RKO (cell line): ENCODE measurements around the gene LANCL1.

ENCODE experiments used
- DNase-seq: peaks from one replicate; pipeline ENCODE4 v3.0.0-alpha.2; 2016; ENCODE audit warnings: low spot score

Gene LANCL1

DNA sequence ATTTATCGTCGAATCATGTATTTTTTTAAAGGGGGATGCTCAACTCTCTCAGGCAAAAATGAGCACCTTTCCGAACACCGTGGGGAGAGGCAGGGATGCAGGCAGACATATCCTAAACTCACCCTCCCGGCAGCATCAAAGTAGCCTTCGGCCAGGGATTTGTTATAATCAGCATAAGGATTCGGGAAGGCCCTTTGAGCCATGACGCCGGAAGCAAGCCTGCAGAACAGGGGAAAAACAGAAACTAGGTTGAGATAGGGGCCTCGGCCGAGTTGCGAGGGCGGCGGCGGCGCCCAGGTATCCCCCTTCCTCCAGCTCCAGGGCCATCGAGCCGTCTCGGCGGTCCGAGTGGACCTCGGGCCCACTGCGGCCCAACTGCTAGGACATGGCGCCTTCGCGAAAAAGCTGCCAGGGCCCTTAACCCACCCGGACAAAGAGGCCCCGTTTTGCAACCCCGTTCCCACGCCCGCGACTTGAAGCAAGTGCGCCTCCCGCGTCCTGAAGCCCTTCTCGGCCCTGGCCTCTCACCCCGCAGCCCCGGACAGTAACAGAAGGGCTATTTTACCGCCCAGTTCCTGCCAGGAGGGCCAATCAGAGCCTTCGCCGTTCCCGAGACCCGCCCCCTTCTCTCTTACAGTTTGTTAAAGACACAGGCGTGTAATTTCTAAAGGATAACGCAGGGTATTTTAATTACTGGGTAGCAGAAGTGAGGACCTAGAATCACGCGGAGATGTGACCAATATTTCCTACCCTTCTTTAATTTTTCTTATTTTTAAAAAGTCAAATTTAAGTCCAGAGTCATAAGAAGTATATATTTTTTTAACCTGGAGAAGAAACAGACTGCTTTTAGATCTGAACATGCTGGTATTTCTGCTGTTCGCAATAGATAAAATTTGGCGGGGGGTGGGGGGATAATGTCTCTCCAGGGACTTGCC, at the start of gene LANCL1:
Gene LANCL1 (minus strand): TSS at position 566 of the 935 bp plus-strand sequence. CDS start 363 bp downstream, at position 203.
- DNase-seq = peak; percentile 94

GRCh38 chr2:210524533-210524932, 48.0 kb upstream of the LANCL1 start:
- no peak for DNase-seq

DNA sequence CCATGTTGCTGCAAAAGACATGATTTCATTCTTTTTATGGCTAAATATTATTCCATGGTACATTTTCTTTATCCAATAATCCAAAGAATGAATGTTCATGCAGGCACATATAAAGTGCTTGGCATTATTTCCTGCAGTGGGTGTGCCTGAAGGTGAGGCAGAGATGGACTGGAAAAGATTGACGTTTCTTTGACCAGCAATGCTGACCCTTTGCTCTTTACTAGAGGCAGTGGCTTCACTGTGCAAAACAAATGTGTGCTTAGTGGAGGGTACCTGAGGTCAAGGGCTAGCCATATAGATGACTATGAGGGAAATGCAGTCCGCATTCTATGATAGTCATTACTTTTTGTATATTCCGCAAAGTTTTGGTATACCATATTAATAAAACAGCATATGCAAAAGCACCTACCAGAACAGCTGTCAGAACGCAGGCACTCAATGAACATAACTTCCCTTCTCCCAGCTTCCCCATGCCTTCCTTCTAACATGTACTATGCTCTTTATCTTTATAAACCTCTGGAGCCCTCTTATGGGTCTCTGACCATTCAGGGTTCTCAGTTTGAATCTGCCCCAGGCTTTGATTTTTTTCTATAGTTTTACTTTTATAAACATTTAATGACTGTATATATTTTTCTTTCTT, 47.2 kb upstream of the LANCL1 start:
- no peak for DNase-seq

GRCh38 chr2:210522399-210522798, 45.8 kb upstream of the LANCL1 start:
- no peak for DNase-seq

DNA sequence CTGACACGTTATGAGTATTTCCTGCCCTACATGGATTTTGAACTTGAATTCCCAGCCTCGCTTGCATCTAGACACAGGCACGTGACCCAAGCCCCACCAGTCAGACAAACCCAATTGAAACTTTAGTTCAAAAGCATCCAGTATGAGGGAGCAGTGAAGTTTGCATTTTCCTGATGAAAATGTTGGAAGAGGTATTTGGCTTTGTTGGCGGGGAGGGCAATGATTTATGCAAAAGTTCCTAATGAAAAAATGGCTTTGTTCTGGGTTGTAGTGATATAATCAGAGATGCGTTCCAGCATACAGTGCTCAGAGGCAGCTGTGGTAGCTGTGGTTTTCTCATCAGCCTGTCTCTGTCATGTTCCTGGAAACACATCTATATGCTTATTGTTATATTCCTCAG, 43.0 kb upstream of the LANCL1 start:
- DNase-seq = no peak

DNA sequence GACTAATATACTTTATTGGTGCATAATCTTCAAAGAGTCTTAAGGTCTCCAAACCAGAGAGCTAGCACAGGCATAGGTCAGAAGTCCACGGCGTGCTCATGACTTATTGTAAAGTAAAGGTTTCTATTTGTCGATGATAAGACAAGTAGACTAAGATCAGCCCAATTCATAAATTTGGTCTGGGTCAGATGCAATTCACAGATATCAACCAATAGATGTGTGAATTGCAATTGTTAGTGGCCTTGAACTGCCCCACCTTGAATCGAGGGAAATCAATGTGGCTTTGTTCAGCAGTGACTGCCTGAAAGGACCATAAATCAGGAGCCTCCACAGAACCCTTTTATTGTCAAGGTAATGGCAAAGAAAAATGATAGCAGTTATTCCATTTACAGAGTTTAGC, 40.7 kb upstream of the LANCL1 start:
- no peak for DNase-seq

DNA sequence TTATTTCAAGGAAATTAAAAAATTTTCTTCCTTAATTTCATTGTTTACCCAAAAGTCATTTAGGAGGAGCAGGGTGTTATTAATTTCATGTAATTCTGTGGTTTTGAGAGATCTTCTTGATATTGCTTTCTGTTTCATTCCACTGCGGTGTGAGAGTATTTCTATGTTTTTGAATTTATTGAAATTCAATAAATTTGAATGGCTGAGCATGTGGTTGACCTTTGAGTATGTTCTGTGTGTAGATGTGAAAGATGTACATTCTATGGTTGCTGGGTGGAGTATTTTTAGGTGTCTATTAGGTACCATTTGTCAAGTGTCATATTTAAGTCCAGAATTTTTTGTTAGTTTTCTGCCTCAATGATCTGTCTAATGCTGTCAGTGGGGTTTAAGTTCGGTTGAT, 39.4 kb upstream of the LANCL1 start:
- DNase-seq = no peak

DNA sequence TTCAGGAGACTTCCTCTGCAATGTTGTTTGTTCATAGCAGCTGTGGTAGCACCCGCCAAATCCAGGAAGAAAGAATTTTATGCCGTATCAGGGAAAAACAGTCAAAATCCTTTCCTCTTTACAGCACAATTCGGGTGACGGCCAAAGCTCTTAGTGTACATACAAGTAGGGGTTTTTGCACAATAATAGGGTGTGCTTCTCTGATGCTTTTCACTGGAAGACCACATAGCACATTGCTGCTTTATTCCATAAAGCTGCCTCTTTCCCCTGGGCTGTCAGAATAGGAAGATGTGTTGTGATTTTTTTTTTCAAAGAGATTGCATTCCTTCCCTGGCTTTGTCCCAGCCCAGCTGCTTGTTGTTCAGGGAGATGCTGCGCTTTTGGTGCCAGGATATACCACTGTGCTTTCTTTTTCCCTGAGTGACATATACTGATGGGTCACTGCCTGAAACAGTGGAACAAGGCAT, 27.2 kb upstream of the LANCL1 start:
- DNase-seq = no peak

DNA sequence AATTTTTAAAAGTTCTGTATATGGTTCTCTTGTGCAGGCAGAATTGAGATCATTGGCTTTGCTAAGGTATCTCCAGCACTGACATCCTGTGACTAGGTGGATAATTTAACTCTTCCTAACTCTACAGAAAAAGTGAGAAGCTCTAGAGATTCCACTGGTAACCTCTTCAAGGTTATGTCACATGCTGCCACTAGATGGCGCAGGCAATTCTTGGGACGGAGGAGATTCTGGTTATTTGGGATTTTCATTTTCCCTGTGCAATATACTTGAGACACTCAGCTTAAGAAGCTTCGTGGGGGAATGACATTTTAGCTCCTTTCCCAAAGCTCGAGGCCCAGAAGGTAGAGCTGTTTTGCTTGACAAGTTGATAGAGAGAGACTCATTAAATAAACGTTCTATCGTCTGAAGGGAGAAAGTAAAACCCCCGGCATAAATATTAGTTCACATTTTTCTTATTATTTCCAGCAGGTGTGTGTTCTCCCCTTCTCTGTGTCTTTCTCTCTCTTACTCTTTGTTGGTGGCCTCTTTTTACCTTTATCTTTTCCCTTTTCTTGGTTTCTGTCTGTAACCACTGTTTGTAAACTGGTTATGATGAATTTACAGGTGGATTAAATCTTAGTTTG, 26.6 kb upstream of the LANCL1 start:
- peak; percentile 67 for DNase-seq

GRCh38 chr2:210496512-210496911, 20.0 kb upstream of the LANCL1 start:
- no peak for DNase-seq

DNA sequence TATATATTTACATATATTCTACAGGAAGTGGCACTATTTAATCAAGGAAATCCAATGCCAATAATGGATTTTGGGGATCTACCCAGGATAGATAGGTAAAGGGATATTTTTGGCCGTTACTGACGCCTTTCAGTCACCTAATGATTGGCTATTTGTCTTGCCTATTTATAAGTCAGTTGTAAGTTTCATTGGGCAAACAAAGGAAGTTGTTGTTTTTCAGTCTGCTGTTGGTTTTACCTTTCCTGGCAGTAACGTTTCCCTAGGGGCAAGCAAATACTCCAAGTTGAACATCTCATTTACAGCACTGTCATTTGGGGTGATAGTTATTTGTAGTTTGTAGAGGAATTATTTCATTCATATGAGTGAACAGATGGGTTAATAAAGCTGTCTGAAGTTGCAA, 17.0 kb upstream of the LANCL1 start:
- DNase-seq = no peak

- DNase-seq = no peak
Observed at GRCh38 chr2:210481601-210482175, 5.1 kb upstream of the LANCL1 start.

- DNase-seq = no peak
Observed at GRCh38 chr2:210480764-210481163, 4.2 kb upstream of the LANCL1 start.

GRCh38 chr2:210480079-210480478, 3.5 kb upstream of the LANCL1 start:
- DNase-seq = no peak

DNA sequence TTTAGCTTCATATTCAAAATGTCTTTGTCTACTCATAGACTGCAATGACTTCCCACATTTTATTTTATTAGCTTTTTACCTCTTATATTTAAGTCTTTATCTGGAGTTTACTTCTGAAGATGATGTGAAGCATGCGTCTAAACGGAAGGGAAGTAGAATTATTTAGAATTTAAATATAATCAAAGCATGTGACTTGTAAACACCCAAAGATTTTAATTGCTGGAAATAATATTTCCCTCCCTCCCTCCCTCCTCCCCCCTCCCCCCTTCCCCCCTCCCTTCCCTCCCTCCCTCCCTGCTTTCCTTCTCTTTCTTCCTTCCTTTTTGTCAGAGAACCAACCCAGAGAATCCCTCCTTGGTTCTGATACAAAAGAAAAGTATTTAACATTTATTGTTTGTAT, 2.1 kb upstream of the LANCL1 start:
- no peak for DNase-seq

- DNase-seq = peak; percentile 57
Observed at GRCh38 chr2:210477496-210477895, 937 bp upstream of the LANCL1 start.

DNA sequence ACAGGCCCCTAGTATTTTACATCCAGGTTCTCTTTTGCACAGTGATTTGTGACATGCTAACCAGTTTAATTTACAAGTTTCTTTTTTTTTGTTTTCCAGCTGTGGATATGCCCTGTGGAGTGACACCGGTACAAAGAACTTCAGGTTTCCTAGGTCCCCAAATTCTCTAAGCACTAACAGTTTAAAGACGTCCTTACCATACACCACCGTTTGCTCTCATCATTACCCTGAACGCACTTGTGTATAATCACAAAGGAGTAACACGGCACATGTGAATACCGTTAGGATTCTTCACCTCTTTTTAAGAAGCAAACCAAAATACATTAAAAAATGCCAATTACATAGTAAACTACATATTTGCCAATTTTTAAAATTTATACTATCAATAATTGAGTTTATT, 853 bp downstream of the LANCL1 start:
- DNase-seq = peak; percentile 45

DNA sequence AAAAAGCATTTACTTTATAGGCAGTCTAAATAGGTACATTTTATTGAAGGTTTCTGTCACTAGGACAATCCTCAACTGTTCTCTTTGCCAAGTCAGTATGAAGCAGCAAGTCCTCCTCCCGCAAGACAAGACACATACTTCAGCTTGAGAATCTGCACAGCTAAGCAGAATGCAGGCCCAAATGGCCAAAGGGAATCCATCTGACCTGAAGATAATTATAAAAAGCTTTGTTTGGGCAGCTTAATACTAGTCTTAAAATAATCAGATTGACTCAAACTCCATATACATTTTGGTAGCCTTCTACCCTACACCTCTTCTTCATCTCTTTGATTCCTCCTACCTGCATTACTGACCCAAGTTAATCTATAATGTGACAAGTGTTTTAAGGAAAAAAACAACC, 1.8 kb downstream of the LANCL1 start:
- DNase-seq = no peak

- no peak for DNase-seq
Observed at GRCh38 chr2:210461401-210461800, 15.2 kb downstream of the LANCL1 start.

GRCh38 chr2:210460322-210461227, 16.0 kb downstream of the LANCL1 start:
- DNase-seq = no peak

GRCh38 chr2:210459880-210460279, 16.7 kb downstream of the LANCL1 start:
- no peak for DNase-seq
